GM12874 (cell line): Measurements from ENCODE around the gene RAB3C.

ENCODE experiments used
- CTCF ChIP-seq: IDR thresholded peaks from 2 replicates; pipeline ENCODE4 v1.5.1; 2011; ENCODE audit warnings: low read depth, mild to moderate bottlenecking, control low read depth, low read length, moderate library complexity; ENCODE audit not compliant: insufficient read depth

Gene RAB3C

GRCh38 chr5:58904737-58905136 lies 321.9 kb downstream of the RAB3C start:
- no peak for TF ChIP-seq CTCF

GRCh38 chr5:58905944-58906343 lies 323.1 kb downstream of the RAB3C start:
- TF ChIP-seq CTCF, result no peak
